Colonic mucosa (tissue), 4 donors: Measurements from ENCODE around the gene TMEM178B. TPM values are rescaled to one million over a fixed set of nuclear protein-coding genes. Genes with fewer than 3 reads are reported as not detected.
"Not testable (repeated sequence)": the region's sequence is repeated elsewhere in the genome, so short reads cannot be mapped to it uniquely, and the experiment has no call there.

Source experiments
- DNase-seq: peaks from one replicate; pipeline ENCODE4 v3.0.0-alpha.2; 2020
- H3K27ac ChIP-seq: fragments of 200-600 bp; one replicate; pipeline ENCODE4 v1.8.0; 2021
- H3K27me3 ChIP-seq: fragments of 200-600 bp; one replicate; pipeline ENCODE4 v1.8.0; 2021
- H3K36me3 ChIP-seq: fragments of 200-600 bp; one replicate; pipeline ENCODE4 v1.8.0; 2021
- H3K4me1 ChIP-seq: fragments of 200-600 bp; one replicate; pipeline ENCODE4 v1.8.0; 2021; ENCODE audit warnings: mild to moderate bottlenecking
- H3K4me3 ChIP-seq: fragments of 200-600 bp; one replicate; pipeline ENCODE4 v1.8.0; 2021
- H3K9ac ChIP-seq, 2 donors: one replicate each; pipeline ENCODE4 v1.7.0; 2013; ENCODE audit warnings: control low read depth in 2 of 2, low read depth in 2 of 2, low read length in 2 of 2
- H3K9me3 ChIP-seq: fragments of 200-600 bp; one replicate; pipeline ENCODE4 v1.8.0; 2021
- CTCF ChIP-seq: fragments of 200-600 bp; IDR thresholded peaks from one replicate; pipeline ENCODE4 v1.8.0; 2022; ENCODE audit warnings: antibody characterized with exemption, mild to moderate bottlenecking
- intact Hi-C: fragments of 100-400 bp; cut with DNase I; formaldehyde crosslinking; loops from one replicate; pipeline ENCODE4 v1.14.1; 2022
- total RNA-seq, 2 donors: library from RNA; stranded (reverse); fragmentation: NEBNext Ultra II Directional in 1 of 2; extraction: Animal tissue kit (Norgen Biotek cat#: 25700) in 1 of 2; gene quantifications; one replicate each; pipeline ENCODE4 v1.2.1, GENCODE V29; 2021
- donor health status: healthy.
- donor health status: DM: no; HTN: no; CAD: no.
- donor health status: DM: no; HTN: no; CAD: no.

Gene TMEM178B
- total RNA-seq, 2 donors from 2014 or later = 0.17 to 1.1 TPM

- Histone ChIP-seq H3K4me3 (no peak overlapping the region), H3K27me3 (no peaks in the 10 kb centered on the region), H3K9ac (no peak overlapping the region), H3K9me3 (no peaks in the 10 kb centered on the region), H3K27ac (no peak overlapping the region), H3K36me3 (no peaks in the 10 kb centered on the region), H3K4me1 (no peaks in the 10 kb centered on the region)
- DNase-seq = no peak
- no peak for TF ChIP-seq CTCF
- intact Hi-C loops = no loop called here
Measured at GRCh38 chr7:141193066-141193465, 119.2 kb downstream of the TMEM178B start.

- H3K4me3 ChIP-seq, DNase-seq, H3K9me3 ChIP-seq, H3K27ac ChIP-seq, intact Hi-C loops, H3K9ac ChIP-seq, H3K36me3 ChIP-seq, H3K4me1 ChIP-seq, H3K27me3 ChIP-seq: not testable (repeated sequence)
Measured at GRCh38 chr7:141195722-141196121, 121.9 kb downstream of the TMEM178B start.

- Histone ChIP-seq H3K27ac (no peak overlapping the region), H3K9ac (no peak overlapping the region), H3K4me1 (no peaks in the 10 kb centered on the region), H3K9me3 (no peaks in the 10 kb centered on the region), H3K36me3 (no peaks in the 10 kb centered on the region), H3K27me3 (no peaks in the 10 kb centered on the region), H3K4me3 (no peak overlapping the region)
- TF ChIP-seq CTCF = no peak
- intact Hi-C loops = no loop called here
- DNase-seq = no peak
Measured at GRCh38 chr7:141198194-141198958, 124.5 kb downstream of the TMEM178B start.

- Histone ChIP-seq H3K9me3 (no peaks in the 10 kb centered on the region), H3K9ac (no peak overlapping the region), H3K36me3 (no peaks in the 10 kb centered on the region), H3K4me1 (no peaks in the 10 kb centered on the region), H3K27me3 (no peaks in the 10 kb centered on the region), H3K27ac (no peak overlapping the region), H3K4me3 (no peak overlapping the region)
- no peak for DNase-seq
- no peak for TF ChIP-seq CTCF
- intact Hi-C loops = no loop called here
Measured at GRCh38 chr7:141200191-141201108, 126.6 kb downstream of the TMEM178B start.

- Histone ChIP-seq H3K36me3 (no peaks in the 10 kb centered on the region), H3K27ac (no peak overlapping the region), H3K4me3 (no peak overlapping the region), H3K4me1 (no peaks in the 10 kb centered on the region), H3K9ac (no peak overlapping the region), H3K9me3 (no peaks in the 10 kb centered on the region), H3K27me3 (no peaks in the 10 kb centered on the region)
- no peak for DNase-seq
- intact Hi-C loops = no loop called here
- TF ChIP-seq CTCF = no peak
Measured at GRCh38 chr7:141201145-141201885, 127.5 kb downstream of the TMEM178B start.
